Loucy (cell line): ENCODE data around the gene TMEM147.

Experiments used
- H2AFZ ChIP-seq: fragments of 200-600 bp; sonication (generic); 2 replicates; pipeline ENCODE4 v1.6.0; 2016; ENCODE audit warnings: antibody characterized with exemption, mild to moderate bottlenecking, low read length, moderate library complexity
- H3F3A ChIP-seq: fragments of 200-600 bp; 2 replicates; pipeline ENCODE4 v1.6.0; 2016; ENCODE audit warnings: antibody characterized with exemption, low read depth, mild to moderate bottlenecking
- H3K27me3 ChIP-seq: fragments of 200-600 bp; sonication (generic); 2 replicates; pipeline ENCODE4 v1.6.1; 2014; ENCODE audit warnings: low read length, mild to moderate bottlenecking; ENCODE audit not compliant: insufficient read depth, poor library complexity, severe bottlenecking
- H3K36me3 ChIP-seq: fragments of 200-600 bp; sonication (generic); 2 replicates; pipeline ENCODE4 v1.6.1; 2016; ENCODE audit warnings: low read length; ENCODE audit not compliant: insufficient read depth
- H3K4me1 ChIP-seq: fragments of 200-600 bp; sonication (generic); 2 replicates; pipeline ENCODE4 v1.5.1; 2014; ENCODE audit warnings: low read length, mild to moderate bottlenecking; ENCODE audit not compliant: insufficient read depth, poor library complexity, severe bottlenecking
- H3K4me2 ChIP-seq: fragments of 200-600 bp; sonication (generic); 2 replicates; pipeline ENCODE4 v1.6.0; 2014; ENCODE audit warnings: antibody characterized with exemption, low read length, low read depth, mild to moderate bottlenecking; ENCODE audit not compliant: poor library complexity, severe bottlenecking
- H3K4me3 ChIP-seq: fragments of 200-600 bp; sonication (generic); 2 replicates; pipeline ENCODE4 v1.5.1; 2014; ENCODE audit warnings: low read length, mild to moderate bottlenecking, mixed read lengths; ENCODE audit not compliant: poor library complexity, severe bottlenecking
- H3K79me2 ChIP-seq: fragments of 200-600 bp; sonication (generic); 2 replicates; pipeline ENCODE4 v1.6.1; 2014; ENCODE audit warnings: low read length; ENCODE audit not compliant: insufficient read depth
- H3K9ac ChIP-seq: fragments of 200-600 bp; sonication (generic); 2 replicates; pipeline ENCODE4 v1.6.0; 2014; ENCODE audit warnings: mild to moderate bottlenecking, low read depth, low read length, moderate library complexity; ENCODE audit not compliant: poor library complexity, severe bottlenecking
- H3K9me2 ChIP-seq: fragments of 200-600 bp; sonication (generic); replicated peaks from 2 replicates; pipeline ENCODE4 v1.6.1; 2016; ENCODE audit warnings: low read depth, low read length, mixed read lengths
- H3K9me3 ChIP-seq: fragments of 200-600 bp; sonication (generic); 2 replicates; pipeline ENCODE4 v1.6.1; 2014; ENCODE audit warnings: mild to moderate bottlenecking, antibody characterized with exemption, low read length, low read depth; ENCODE audit not compliant: insufficient read depth
- H4K20me1 ChIP-seq: fragments of 200-600 bp; sonication (generic); 2 replicates; pipeline ENCODE4 v1.6.0; 2014; ENCODE audit warnings: antibody characterized with exemption, low read length, mild to moderate bottlenecking; ENCODE audit not compliant: insufficient read depth, poor library complexity, severe bottlenecking
- CTCF ChIP-seq: fragments of 200-600 bp; sonication (generic); conservative IDR thresholded peaks from 2 replicates; pipeline ENCODE4 v1.5.1; 2014; ENCODE audit warnings: mild to moderate bottlenecking, antibody characterized with exemption, low read length
- EZH2phosphoT487 ChIP-seq: fragments of 200-600 bp; IDR thresholded peaks from 2 replicates; pipeline ENCODE4 v1.6.1; 2018; ENCODE audit warnings: antibody characterized with exemption, mild to moderate bottlenecking, moderate library complexity, borderline replicate concordance

Gene TMEM147

GRCh38 chr19:35553385-35554000 lies 8.1 kb downstream of the TMEM147 start:
- Histone ChIP-seq H3K36me3 (no peaks in the 10 kb centered on the region), H3K27me3 (no peaks in the 10 kb centered on the region), H3K4me2 (no peak overlapping the region), H3K9me2 (no peaks in the 10 kb centered on the region), H3F3A (no peaks in the 10 kb centered on the region), H2AFZ (no peak overlapping the region), H3K4me3 (no peak overlapping the region), H3K9me3 (no peaks in the 10 kb centered on the region), H3K9ac (no peak overlapping the region), H3K4me1 (no peaks in the 10 kb centered on the region), H4K20me1 (no peaks in the 10 kb centered on the region), H3K79me2 (no peaks in the 10 kb centered on the region)
- TF ChIP-seq EZH2phosphoT487 (no peak), CTCF (no peak)

- Histone ChIP-seq H4K20me1 (no peaks in the 10 kb centered on the region), H3K79me2 (no peaks in the 10 kb centered on the region), H3K4me1 (no peaks in the 10 kb centered on the region), H3K9ac (no peak overlapping the region), H3K4me2 (no peak overlapping the region), H3K9me2 (no peaks in the 10 kb centered on the region), H2AFZ (no peak overlapping the region), H3K27me3 (no peaks in the 10 kb centered on the region), H3K36me3 (no peaks in the 10 kb centered on the region), H3K4me3 (no peak overlapping the region), H3K9me3 (no peaks in the 10 kb centered on the region), H3F3A (no peaks in the 10 kb centered on the region)
- TF ChIP-seq CTCF (no peak), EZH2phosphoT487 (no peak)
These were observed 8.7 kb downstream of the TMEM147 start for GRCh38 chr19:35554076-35554475.

- no peaks in the 10 kb centered on the region for H3F3A ChIP-seq
- no peaks in the 10 kb centered on the region for H3K9me2 ChIP-seq
- no peaks in the 10 kb centered on the region for H3K4me1 ChIP-seq
- no peak overlapping the region for H2AFZ ChIP-seq
- no peaks in the 10 kb centered on the region for H4K20me1 ChIP-seq
- H3K4me2 ChIP-seq, result no peak overlapping the region
- H3K9ac ChIP-seq, result no peak overlapping the region
- no peaks in the 10 kb centered on the region for H3K36me3 ChIP-seq
- H3K4me3 ChIP-seq, result no peak overlapping the region
- no peaks in the 10 kb centered on the region for H3K79me2 ChIP-seq
- H3K9me3 ChIP-seq, result no peaks in the 10 kb centered on the region
- no peaks in the 10 kb centered on the region for H3K27me3 ChIP-seq
- TF ChIP-seq EZH2phosphoT487, result no peak
- peak; percentile 51 for TF ChIP-seq CTCF
These were observed 10.0 kb downstream of the TMEM147 start for GRCh38 chr19:35555301-35556005.
